Measurements from ENCODE around the gene PFKFB4. TPM values are rescaled to one million over a fixed set of nuclear protein-coding genes. Genes with fewer than 3 reads are reported as not detected.

PFKFB4 gene
- total and polyA plus RNA-seq, 12 donors: 0.40 to 7.7 (median 1.2) TPM

DNA sequence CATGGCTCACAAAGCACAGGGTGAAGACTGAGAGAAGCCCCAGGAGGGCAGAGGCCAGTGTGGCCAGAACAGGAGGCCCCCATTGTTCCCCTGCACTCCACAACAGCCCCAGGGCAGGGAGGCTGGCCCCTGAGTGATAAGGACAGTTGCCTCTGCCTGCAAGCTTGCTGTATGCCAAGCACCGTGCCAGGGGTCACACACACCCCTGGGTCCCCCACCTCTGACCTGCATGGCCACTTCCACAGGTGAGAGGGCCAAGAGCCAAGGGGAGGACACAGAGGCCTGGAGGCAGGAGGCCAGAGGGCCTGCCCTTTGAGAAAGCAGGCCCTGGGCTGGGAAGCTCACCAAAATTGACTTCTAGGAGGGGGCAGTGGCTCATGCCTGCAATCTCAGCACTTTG lies 86.3 kb downstream of the PFKFB4 start:
- Histone ChIP-seq H3K4me1 (peaks cover 24 to 87% (median 75%) of the 10 kb centered on the region in 9 donors), H3K27me3 (no peaks in the 10 kb centered on the region), H3K9me3 (no peaks in the 10 kb centered on the region), H3K4me3 (peak overlapping the region in 2 of 10 donors; percentile 3 to 4), H3K36me3 (peaks cover 0 to 49% (median 6%) of the 10 kb centered on the region in 9 donors), H3K27ac (peak overlapping the region in 6 of 10 donors; percentile 89 to 99 (median 94))
- no peak for TF ChIP-seq CTCF (IDR thresholded peaks at IDR 0.05)
- WGBS, 2 donors: 57 to 67% methylated on average over 1 of the region's 1 CpG
- ATAC-seq: no peak
- DNase-seq: no peak
- intact Hi-C loops (cut with DNase I): no loop called here

DNA sequence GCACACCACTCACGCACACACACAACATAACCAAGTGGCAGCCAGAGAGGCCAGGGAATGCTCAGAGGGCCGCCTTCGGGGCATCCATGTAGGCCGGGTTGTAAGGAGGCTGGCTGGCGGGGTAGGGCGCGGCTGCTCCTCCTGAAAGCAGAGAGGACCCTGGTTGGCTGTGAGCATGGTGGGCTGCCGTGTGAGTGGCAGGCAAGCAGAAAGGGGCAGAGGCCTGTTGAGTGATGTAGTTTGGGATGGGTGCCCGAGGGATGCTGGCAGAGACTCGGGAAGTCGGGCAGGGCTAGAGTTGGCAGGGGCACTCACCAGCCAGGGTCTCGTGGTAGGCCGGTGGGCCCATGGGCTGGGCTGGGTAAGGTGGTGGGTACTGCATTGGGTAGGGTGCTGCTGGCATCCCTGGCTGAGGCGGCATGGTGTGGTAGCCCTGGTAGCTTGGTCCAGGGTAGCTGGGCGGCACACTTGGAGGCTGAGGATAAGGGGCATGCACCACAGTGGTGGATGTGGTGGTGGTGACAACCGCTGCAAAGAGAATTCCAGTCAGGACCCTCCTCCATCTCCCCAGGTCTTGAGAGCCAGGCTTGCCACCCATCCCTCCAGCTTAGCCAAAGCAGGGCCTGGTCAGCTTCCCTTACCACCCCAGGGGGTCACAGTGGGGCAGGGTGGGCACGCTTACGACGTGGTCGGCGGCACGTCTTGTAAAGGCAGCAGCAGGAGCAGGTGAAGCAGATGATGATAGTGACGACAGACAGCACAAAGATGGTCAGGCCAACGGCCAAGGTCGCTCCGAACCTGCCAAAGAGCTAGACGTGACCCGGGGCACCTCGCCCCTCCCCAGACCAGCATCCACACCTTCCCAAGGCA lies 87.3 kb downstream of the PFKFB4 start:
- Histone ChIP-seq H3K4me1 (peaks cover 26 to 94% (median 83%) of the 10 kb centered on the region in 9 donors), H3K27me3 (no peaks in the 10 kb centered on the region), H3K9me3 (no peaks in the 10 kb centered on the region), H3K4me3 (peak overlapping the region in 3 of 10 donors; percentile 3 to 7 (median 4)), H3K36me3 (peaks cover 0 to 53% (median 6%) of the 10 kb centered on the region in 9 donors), H3K27ac (peak overlapping the region in 6 of 10 donors; percentile 21 to 99 (median 98))
- 81 to 83% methylated on average over 29 of the region's 29 CpGs for WGBS, 2 donors
- ATAC-seq (no peak), DNase-seq (no peak)
- intact Hi-C loops (cut with DNase I): loop anchor here in 6 of 10 donors (5.0 to 10.0 kb wide), 5 partner anchors 33 to 216 kb away; partner anchors contain the start of genes SHISA5 (in 2 of the 6), COL7A1 (in 1 of the 6), NCKIPSD (in 1 of the 6) and SLC26A6 (in 1 of the 6)
- TF ChIP-seq CTCF (IDR thresholded peaks at IDR 0.05): no peak

DNA sequence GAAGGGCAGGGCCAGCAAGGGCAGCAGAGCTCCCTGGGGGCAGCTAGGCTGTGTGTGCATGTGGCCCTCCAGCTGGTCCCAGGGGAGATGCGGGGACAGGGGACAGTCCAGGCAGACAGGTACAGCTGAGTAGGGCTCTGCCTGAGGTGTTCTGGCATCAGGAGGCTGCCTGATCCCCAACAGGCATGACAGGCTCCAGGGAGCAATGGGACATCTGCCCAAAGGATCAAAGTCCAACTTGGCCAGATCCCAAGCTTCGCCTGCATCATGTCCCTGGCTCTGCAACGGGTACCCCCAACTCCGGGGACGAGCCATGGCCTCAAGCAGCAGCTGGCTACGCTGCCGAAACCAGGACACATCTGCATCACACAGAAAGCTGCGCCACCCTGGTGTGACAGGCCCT lies 88.3 kb downstream of the PFKFB4 start:
- H3K36me3 ChIP-seq: peaks cover 0 to 63% (median 6%) of the 10 kb centered on the region in 9 donors
- no peak for DNase-seq
- TF ChIP-seq CTCF (IDR thresholded peaks at IDR 0.05): no peak
- H3K4me1 ChIP-seq: peaks cover 26 to 85% (median 74%) of the 10 kb centered on the region in 9 donors
- WGBS, 2 donors: 60 to 64% methylated on average over 8 of the region's 8 CpGs
- H3K9me3 ChIP-seq: no peaks in the 10 kb centered on the region
- peak overlapping the region in 4 of 10 donors; percentile 1 to 71 (median 61) for H3K4me3 ChIP-seq
- intact Hi-C loops (cut with DNase I): loop anchor here in 6 of 10 donors (5.0 to 10.0 kb wide), 5 partner anchors 34 to 216 kb away; partner anchors contain the start of genes SHISA5 (in 2 of the 6), COL7A1 (in 1 of the 6), NCKIPSD (in 1 of the 6) and SLC26A6 (in 1 of the 6)
- ATAC-seq: no peak
- H3K27me3 ChIP-seq: no peaks in the 10 kb centered on the region
- peak overlapping the region in 9 of 10 donors; percentile 96 to 99 (median 98) for H3K27ac ChIP-seq

Small RNA genes within 50 kb of the gene (microRNA-seq; reads per million reads assigned to microRNA genes)
- gene MIR6823: 0 reads per million in 2 donors
- 0 reads per million in 2 donors for gene MIR711

Other genes starting within 250 kb of the PFKFB4 start
- gene SPINK8, start 223.1 kb downstream of the PFKFB4 start, total RNA-seq: not detected
- not detected for gene SPINK8, start 223.1 kb downstream of the PFKFB4 start, polyA plus RNA-seq
- gene FBXW12, start 184.6 kb downstream of the PFKFB4 start, total RNA-seq: under 1 TPM in 1 of 10 donors, not detected in 9; 0.28 TPM
- under 1 TPM in 1 of 2 donors, not detected in 1; 0.29 TPM for gene FBXW12, start 184.6 kb downstream of the PFKFB4 start, polyA plus RNA-seq
- gene PLXNB1, start 126.7 kb downstream of the PFKFB4 start, total RNA-seq: 10 to 100 TPM; 27.7 to 67.3 (median 32.4) TPM
- gene PLXNB1, start 126.7 kb downstream of the PFKFB4 start, polyA plus RNA-seq: 100 to 1,000 TPM in 1 of 2 donors, 10 to 100 TPM in 1; 30.1 to 135 TPM
- 10 to 100 TPM in 8 of 10 donors, 1 to 10 TPM in 2; 9.5 to 14.3 (median 12.2) TPM for gene CCDC51, start 116.7 kb downstream of the PFKFB4 start, total RNA-seq
- 10 to 100 TPM in 1 of 2 donors, 1 to 10 TPM in 1; 4.7 to 11.0 TPM for gene CCDC51, start 116.7 kb downstream of the PFKFB4 start, polyA plus RNA-seq
- 100 to 1,000 TPM; 140 to 227 (median 193) TPM for gene TMA7, start 116.5 kb downstream of the PFKFB4 start, total RNA-seq
- gene TMA7, start 116.5 kb downstream of the PFKFB4 start, polyA plus RNA-seq: 1,000 to 10,000 TPM in 1 of 2 donors, 100 to 1,000 TPM in 1; 365 to 1,063 TPM
- gene ATRIP, start 110.1 kb downstream of the PFKFB4 start, total RNA-seq: 1 to 10 TPM; 2.2 to 5.4 (median 3.8) TPM
- 1 to 10 TPM; 4.5 to 5.1 TPM for gene ATRIP, start 110.1 kb downstream of the PFKFB4 start, polyA plus RNA-seq
- gene SHISA5, start 52.6 kb downstream of the PFKFB4 start, total RNA-seq: 10 to 100 TPM; 36.8 to 95.3 (median 52.9) TPM
- gene SHISA5, start 52.6 kb downstream of the PFKFB4 start, polyA plus RNA-seq: 10 to 100 TPM; 34.6 to 68.7 TPM
- under 1 TPM in 4 of 10 donors, not detected in 6; 0.19 to 0.77 (median 0.28) TPM for gene UCN2, start 7.0 kb upstream of the PFKFB4 start, total RNA-seq
- under 1 TPM; 0.06 to 0.22 TPM for gene UCN2, start 7.0 kb upstream of the PFKFB4 start, polyA plus RNA-seq
- gene COL7A1, start 38.5 kb upstream of the PFKFB4 start, total RNA-seq: 10 to 100 TPM in 8 of 10 donors, 1 to 10 TPM in 2; 6.1 to 24.0 (median 12.6) TPM
- 10 to 100 TPM in 1 of 2 donors, 1 to 10 TPM in 1; 7.7 to 63.5 TPM for gene COL7A1, start 38.5 kb upstream of the PFKFB4 start, polyA plus RNA-seq
- 1,000 to 10,000 TPM in 9 of 10 donors, 100 to 1,000 TPM in 1; 723 to 1,173 (median 1,035) TPM for gene UQCRC1, start 52.8 kb upstream of the PFKFB4 start, total RNA-seq
- 1,000 to 10,000 TPM in 1 of 2 donors, 100 to 1,000 TPM in 1; 859 to 1,330 TPM for gene UQCRC1, start 52.8 kb upstream of the PFKFB4 start, polyA plus RNA-seq
- gene TMEM89, start 65.0 kb upstream of the PFKFB4 start, total RNA-seq: not detected
- gene TMEM89, start 65.0 kb upstream of the PFKFB4 start, polyA plus RNA-seq: not detected
- 10 to 100 TPM in 6 of 10 donors, 1 to 10 TPM in 4; 5.2 to 17.7 (median 10.2) TPM for gene SLC26A6, start 78.7 kb upstream of the PFKFB4 start, total RNA-seq
- gene SLC26A6, start 78.7 kb upstream of the PFKFB4 start, polyA plus RNA-seq: 10 to 100 TPM; 11.3 to 25.4 TPM
- under 1 TPM; 0.10 to 0.44 (median 0.17) TPM for gene CELSR3, start 106.1 kb upstream of the PFKFB4 start, total RNA-seq
- under 1 TPM; 0.10 to 0.44 TPM for gene CELSR3, start 106.1 kb upstream of the PFKFB4 start, polyA plus RNA-seq
- 10 to 100 TPM in 9 of 10 donors, 1 to 10 TPM in 1; 9.4 to 21.1 (median 15.1) TPM for gene NCKIPSD, start 129.1 kb upstream of the PFKFB4 start, total RNA-seq
- 10 to 100 TPM; 13.0 to 14.3 TPM for gene NCKIPSD, start 129.1 kb upstream of the PFKFB4 start, polyA plus RNA-seq
- gene IP6K2, start 160.4 kb upstream of the PFKFB4 start, total RNA-seq: 10 to 100 TPM; 16.7 to 28.9 (median 19.5) TPM
- gene IP6K2, start 160.4 kb upstream of the PFKFB4 start, polyA plus RNA-seq: 10 to 100 TPM; 40.4 to 81.7 TPM

All from heart right ventricle (tissue), 16 donors.